Measurements from ENCODE around the gene EML4.
"Not testable (repeated sequence)": the region's sequence is repeated elsewhere in the genome, so short reads cannot be mapped to it uniquely, and the experiment has no call there.

Gene EML4

GRCh38 chr2:42338567-42339190, 169.5 kb downstream of the EML4 start:
- no peak for DNase-seq

- no peak for DNase-seq
Observed at GRCh38 chr2:42339191-42339912, 170.2 kb downstream of the EML4 start.

GRCh38 chr2:42340045-42340937, 171.1 kb downstream of the EML4 start:
- DNase-seq, result no peak

- no peak for DNase-seq
Observed at GRCh38 chr2:42340938-42341636, 171.9 kb downstream of the EML4 start.

GRCh38 chr2:42342061-42342794, 173.1 kb downstream of the EML4 start:
- DNase-seq, result no peak

GRCh38 chr2:42342795-42343241, 173.7 kb downstream of the EML4 start:
- no peak for DNase-seq

- no peak for DNase-seq
Observed at GRCh38 chr2:42345986-42346385, 176.8 kb downstream of the EML4 start.

GRCh38 chr2:42346856-42347255, 177.7 kb downstream of the EML4 start:
- DNase-seq, result not testable (repeated sequence)

- not testable (repeated sequence) for DNase-seq
Observed at GRCh38 chr2:42347518-42347917, 178.4 kb downstream of the EML4 start.

- DNase-seq, result no peak
Observed at GRCh38 chr2:42348113-42348805, 179.1 kb downstream of the EML4 start.

- no peak for DNase-seq
Observed at GRCh38 chr2:42350434-42351063, 181.4 kb downstream of the EML4 start.

GRCh38 chr2:42351864-42352263, 182.7 kb downstream of the EML4 start:
- no peak for DNase-seq

GRCh38 chr2:42353792-42354429, 184.8 kb downstream of the EML4 start:
- DNase-seq, result no peak

GRCh38 chr2:42359304-42359964, 190.3 kb downstream of the EML4 start:
- no peak for DNase-seq

GRCh38 chr2:42359965-42360483, 190.9 kb downstream of the EML4 start:
- no peak for DNase-seq

GRCh38 chr2:42360493-42360889, 191.3 kb downstream of the EML4 start:
- no peak for DNase-seq

GRCh38 chr2:42360890-42361727, 192.0 kb downstream of the EML4 start, which contains the start of gene COX7A2L:
Gene COX7A2L (minus strand): TSS chr2:42361217. CDS start chr2:42361161, 56 bp downstream.
- peak; percentile 98 for DNase-seq

- DNase-seq, result no peak
Observed at GRCh38 chr2:42361728-42362283, 192.7 kb downstream of the EML4 start.
